HCT116 (cell line): ENCODE data around the gene CDH26. TPM values are rescaled to one million over a fixed set of nuclear protein-coding genes. Genes with fewer than 3 reads are reported as not detected.

Source experiments
- ATAC-seq: fragments of 200-7000 bp; cut with Tn5 transposase; 2 replicates; pipeline ENCODE4 v1.9.1; 2020; ENCODE audit warnings: mild to moderate bottlenecking, moderate library complexity
- BruUV-seq: library from RNA; stranded (reverse); fragments of 400-500 nt; replicated peaks from 2 replicates; lab custom pipeline; 2021; lab: Mats Ljungman, UMichigan
- CTCF ChIA-PET: fragments of 300-600 bp; sonication (Branson Sonifier 250); formaldehyde crosslinking; loops from one replicate; lab custom pipeline; 2021; ENCODE audit warnings: antibody characterized with exemption; lab: Charles Lee
- POLR2A ChIA-PET: fragments of 300-600, 350-600 bp; sonication (Branson Sonifier 250); formaldehyde crosslinking; loops from one replicate; lab custom pipeline; 2021; ENCODE audit warnings: antibody characterized with exemption; lab: Charles Lee
- RAD21 ChIA-PET, 2 experiments: fragments of 300-600 bp; sonication (Branson Sonifier 250); formaldehyde crosslinking; loops; one replicate each; lab custom pipeline; 2023; ENCODE audit warnings: low total read pairs in 2 of 2; ENCODE audit not compliant: uncharacterized antibody in 2 of 2, unreplicated experiment in 2 of 2, low non-redundant PET in 1 of 2; lab: Charles Lee
- DNase-seq: peaks from one replicate; pipeline ENCODE4 v3.0.0-alpha.2; 2010; ENCODE audit warnings: low read depth, low spot score
- H2AFZ ChIP-seq: fragments of 200-600 bp; shearing (Covaris generic), sonication (generic); 2 replicates; pipeline ENCODE4 v1.6.1; 2017; ENCODE audit warnings: low read depth, mixed run types, mixed read lengths, antibody characterized with exemption, low read length; ENCODE audit not compliant: poor library complexity, severe bottlenecking
- H3K27ac ChIP-seq: 2 replicates; pipeline ENCODE4 v1.5.1; 2012; ENCODE audit warnings: low read depth, low read length
- H3K27me3 ChIP-seq: fragments of 200-600 bp; sonication (generic); 2 replicates; pipeline ENCODE4 v1.6.1; 2016; ENCODE audit warnings: mixed run types, low read length, mixed read lengths; ENCODE audit not compliant: insufficient read depth
- H3K36me3 ChIP-seq, 2 experiments: fragments of 200-500 bp in 1 of 2; fragments of 200-600 bp in 1 of 2; sonication (Bioruptor generic) in 1 of 2; sonication (generic) in 1 of 2; 2 replicates each; pipeline versions ENCODE4 v1.5.1 to v1.6.1; 2014 to 2016; ENCODE audit warnings: low read length in 2 of 2, inconsistent platforms in 1 of 2, mixed read lengths in 1 of 2, mixed run types in 1 of 2; ENCODE audit not compliant: insufficient read depth in 2 of 2, control insufficient read depth in 1 of 2
- H3K4me1 ChIP-seq, 2 experiments: fragments of 200-600 bp in 1 of 2; sonication (generic) in 1 of 2; 2 replicates each; pipeline versions ENCODE4 v1.5.1 to v1.6.1; 2012 to 2017; ENCODE audit warnings: low read length in 2 of 2, inconsistent platforms in 1 of 2, mild to moderate bottlenecking in 1 of 2, mixed read lengths in 1 of 2, mixed run types in 1 of 2, moderate library complexity in 1 of 2; ENCODE audit not compliant: insufficient read depth in 2 of 2, control insufficient read depth in 1 of 2
- H3K4me2 ChIP-seq: fragments of 200-600 bp; sonication (generic); 2 replicates; pipeline ENCODE4 v1.6.1; 2017; ENCODE audit warnings: mixed run types, low read length, mixed read lengths
- H3K4me3 ChIP-seq, 2 experiments: fragments of 200-600 bp in 1 of 2; sonication (generic) in 1 of 2; replicated peaks in 1 of 2; 2 replicates each; pipeline ENCODE4 v1.5.1; 2011 to 2016; ENCODE audit warnings: low read length in 2 of 2, control low read depth in 1 of 2, low read depth in 1 of 2, mild to moderate bottlenecking in 1 of 2, mixed read lengths in 1 of 2, mixed run types in 1 of 2
- H3K79me2 ChIP-seq: fragments of 200-600 bp; sonication (generic); 2 replicates; pipeline ENCODE4 v1.6.1; 2017; ENCODE audit warnings: mild to moderate bottlenecking, mixed run types, low read length, moderate library complexity, mixed read lengths; ENCODE audit not compliant: insufficient read depth
- H3K9ac ChIP-seq: fragments of 200-600 bp; sonication (generic); 2 replicates; pipeline ENCODE4 v1.6.1; 2016; ENCODE audit warnings: low read length, mixed read lengths
- H3K9me2 ChIP-seq: fragments of 200-600 bp; sonication (generic), shearing (Covaris generic); 2 replicates; pipeline ENCODE4 v1.6.1; 2017; ENCODE audit warnings: mixed run types, mild to moderate bottlenecking, moderate library complexity; ENCODE audit not compliant: insufficient read depth
- H3K9me3 ChIP-seq, 2 experiments: fragments of 200-500 bp in 1 of 2; fragments of 200-600 bp in 1 of 2; sonication (Bioruptor generic) in 1 of 2; sonication (generic) in 1 of 2; 2 replicates each; pipeline ENCODE4 v1.6.1; 2014 to 2017; ENCODE audit warnings: low read length in 2 of 2, mixed read lengths in 2 of 2, inconsistent platforms in 1 of 2, low read depth in 1 of 2, mild to moderate bottlenecking in 1 of 2, mixed run types in 1 of 2, moderate library complexity in 1 of 2; ENCODE audit not compliant: control insufficient read depth in 1 of 2, insufficient read depth in 1 of 2
- H4K20me1 ChIP-seq: fragments of 200-600 bp; sonication (generic), shearing (Covaris generic); 2 replicates; pipeline ENCODE4 v1.6.1; 2017; ENCODE audit warnings: mixed run types, mild to moderate bottlenecking, moderate library complexity; ENCODE audit not compliant: insufficient read depth
- ATF3 ChIP-seq: IDR thresholded peaks from 2 replicates; pipeline ENCODE4 v1.6.1; 2012
- CBX3 ChIP-seq: IDR thresholded peaks from 2 replicates; pipeline ENCODE4 v1.6.1; 2012; ENCODE audit warnings: low read depth
- CEBPB ChIP-seq: IDR thresholded peaks from 2 replicates; pipeline ENCODE4 v1.6.1; 2012; ENCODE audit warnings: low read depth
- CTCF ChIP-seq, 3 experiments: fragments of 200-600 bp in 1 of 3; sonication (generic) in 1 of 3; IDR thresholded peaks in 2 of 3; conservative IDR thresholded peaks in 1 of 3; 2 replicates each; pipeline ENCODE4 v1.5.1; 2012 to 2017; ENCODE audit warnings: low read depth in 2 of 3, low read length in 2 of 3, antibody characterized with exemption in 1 of 3, borderline replicate concordance in 1 of 3, control low read depth in 1 of 3, mild to moderate bottlenecking in 1 of 3, mixed read lengths in 1 of 3, mixed run types in 1 of 3, moderate library complexity in 1 of 3; ENCODE audit not compliant: insufficient read depth in 1 of 3
- EGR1 ChIP-seq: IDR thresholded peaks from 2 replicates; pipeline ENCODE4 v1.6.1; 2012; ENCODE audit warnings: low read depth
- ELF1 ChIP-seq: IDR thresholded peaks from 2 replicates; pipeline ENCODE4 v1.6.1; 2012; ENCODE audit warnings: low read depth, borderline replicate concordance
- EZH2 ChIP-seq: fragments of 200-600 bp; sonication (generic); IDR thresholded peaks from 2 replicates; pipeline ENCODE4 v1.6.1; 2017; ENCODE audit warnings: antibody characterized with exemption, mixed run types
- EZH2phosphoT487 ChIP-seq: fragments of 200-600 bp; IDR thresholded peaks from 2 replicates; pipeline ENCODE4 v1.6.1; 2018; ENCODE audit warnings: antibody characterized with exemption, borderline replicate concordance
- FOSL1 ChIP-seq: IDR thresholded peaks from 2 replicates; pipeline ENCODE4 v1.6.1; 2012; ENCODE audit warnings: low read depth
- JUND ChIP-seq: IDR thresholded peaks from 2 replicates; pipeline ENCODE4 v1.6.1; 2012
- POLR2A ChIP-seq: IDR thresholded peaks from 2 replicates; pipeline ENCODE4 v1.7.0; 2011; ENCODE audit warnings: borderline replicate concordance; ENCODE audit not compliant: insufficient read depth, insufficient read length; ENCODE audit errors: extremely low read depth
- POLR2AphosphoS5 ChIP-seq: IDR thresholded peaks from 2 replicates; pipeline ENCODE4 v1.6.1; 2011; ENCODE audit warnings: mild to moderate bottlenecking, low read depth, low read length, moderate library complexity
- RAD21 ChIP-seq: IDR thresholded peaks from 2 replicates; pipeline ENCODE4 v1.6.1; 2012; ENCODE audit warnings: low read depth, mild to moderate bottlenecking
- SIN3A ChIP-seq: IDR thresholded peaks from 2 replicates; pipeline ENCODE4 v1.6.1; 2012; ENCODE audit warnings: low read depth
- SRF ChIP-seq: IDR thresholded peaks from 2 replicates; pipeline ENCODE4 v1.6.1; 2012; ENCODE audit warnings: low read depth
- TCF7L2 ChIP-seq: IDR thresholded peaks from 2 replicates; pipeline ENCODE4 v1.7.0; 2011; ENCODE audit warnings: borderline replicate concordance, inconsistent platforms; ENCODE audit not compliant: insufficient read depth, insufficient read length; ENCODE audit errors: extremely low read depth
- YY1 ChIP-seq: IDR thresholded peaks from 2 replicates; pipeline ENCODE4 v1.6.1; 2011; ENCODE audit warnings: low read length, low read depth, moderate library complexity, mild to moderate bottlenecking; ENCODE audit not compliant: insufficient replicate concordance; ENCODE audit errors: extremely low read depth
- ZFX ChIP-seq: fragments of 450-650 bp; IDR thresholded peaks from 2 replicates; pipeline ENCODE4 v1.6.1; 2017
- ZNF274 ChIP-seq: fragments of 200-500 bp; sonication (Bioruptor generic); IDR thresholded peaks from 2 replicates; pipeline ENCODE4 v1.6.1; 2014; ENCODE audit warnings: mild to moderate bottlenecking, low read depth, low read length, inconsistent platforms
- intact Hi-C: fragments of 100-400 bp; cut with micrococcal nuclease; formaldehyde crosslinking; loops from 2 replicates; pipeline ENCODE4 v1.10.0; 2022
- total RNA-seq: library from RNA; stranded (reverse); gene quantifications from one replicate; pipeline ENCODE4 v1.2.1, GENCODE V29; 2021; ENCODE audit not compliant: unreplicated experiment
- TF ChIP-seq, protein P1 (sequence below): IDR thresholded peaks from 2 replicates; pipeline ENCODE4 v1.6.1; 2012

Gene CDH26
- total RNA-seq, 1 experiment from 2014 or later = 0.34 TPM

DNA sequence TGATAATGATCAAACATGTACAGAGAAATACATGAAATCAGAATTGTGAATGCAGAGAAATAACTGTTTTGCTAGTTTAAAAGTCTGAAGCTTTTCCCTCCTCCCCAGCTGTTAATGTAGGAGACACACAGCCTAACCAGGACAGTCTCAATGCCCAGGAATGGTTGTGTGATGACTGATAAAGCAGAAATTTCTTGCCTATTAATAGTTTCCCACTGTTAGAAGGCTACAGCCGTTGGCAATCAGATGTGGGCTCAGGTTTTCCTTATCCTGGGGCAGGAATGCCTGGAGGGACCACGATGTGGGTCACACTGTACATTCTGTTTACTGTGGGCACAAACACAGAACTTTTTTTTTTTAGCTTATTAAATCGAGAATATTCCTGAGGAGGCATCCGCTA lies 20.0 kb upstream of the CDH26 start:
- Histone ChIP-seq H3K4me1 (peaks cover 2 to 17% of the 10 kb centered on the region in 2 experiments), H3K27ac (no peak overlapping the region), H3K4me2 (no peak overlapping the region), H3K9me2 (no peaks in the 10 kb centered on the region), H3K36me3 (peaks cover 3 to 6% of the 10 kb centered on the region in 2 experiments; a peak in 3 of 4 replicates), H3K9me3 (no peaks in the 10 kb centered on the region), H3K27me3 (no peaks in the 10 kb centered on the region), H3K79me2 (no peaks in the 10 kb centered on the region), H2AFZ (no peak overlapping the region), H3K9ac (no peak overlapping the region), H4K20me1 (no peaks in the 10 kb centered on the region), H3K4me3 (no peak overlapping the region)
- RAD21 ChIA-PET = no interaction called here
- no peak for ATAC-seq
- no peak for DNase-seq
- no peak for TF ChIP-seq SRF
- no peak for TF ChIP-seq TCF7L2
- TF ChIP-seq POLR2AphosphoS5 = no peak
- TF ChIP-seq CBX3 = no peak
- no peak for TF ChIP-seq EZH2phosphoT487
- TF ChIP-seq EGR1 = no peak
- no peak for TF ChIP-seq ZFX
- TF ChIP-seq CTCF (IDR thresholded peaks at IDR 0.05 in 2 of 3, conservative IDR thresholded peaks at IDR 0.05 in 1 of 3; ENCODE audit: borderline replicate concordance in 1 of 3, insufficient read depth in 1 of 3, low read depth in 2 of 3, low read length in 2 of 3) = no peak
- TF ChIP-seq YY1 = no peak
- TF ChIP-seq ELF1 = no peak
- no peak for TF ChIP-seq EZH2
- TF ChIP-seq RAD21 = no peak
- no peak for TF ChIP-seq SIN3A
- TF ChIP-seq CEBPB = no peak
- TF ChIP-seq JUND = no peak
- no peak for TF ChIP-seq ZNF274
- TF ChIP-seq, protein P1, sequence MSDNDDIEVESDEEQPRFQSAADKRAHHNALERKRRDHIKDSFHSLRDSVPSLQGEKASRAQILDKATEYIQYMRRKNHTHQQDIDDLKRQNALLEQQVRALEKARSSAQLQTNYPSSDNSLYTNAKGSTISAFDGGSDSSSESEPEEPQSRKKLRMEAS = no peak
- no peak for TF ChIP-seq POLR2A
- no peak for TF ChIP-seq FOSL1
- TF ChIP-seq ATF3 = no peak
- POLR2A ChIA-PET = no interaction called here
- intact Hi-C loops = no loop called here
- BruUV-seq = TSS peak; percentile 54
- CTCF ChIA-PET = no interaction called here
